ENCODE data around the gene NAXD. TPM values are rescaled to one million over a fixed set of nuclear protein-coding genes. Genes with fewer than 3 reads are reported as not detected.
"Not testable (repeated sequence)": the region's sequence is repeated elsewhere in the genome, so short reads cannot be mapped to it uniquely, and the experiment has no call there.

NAXD gene
- total and polyA plus RNA-seq, 9 donors, result 19.6 to 32.3 (median 27.8) TPM

DNA sequence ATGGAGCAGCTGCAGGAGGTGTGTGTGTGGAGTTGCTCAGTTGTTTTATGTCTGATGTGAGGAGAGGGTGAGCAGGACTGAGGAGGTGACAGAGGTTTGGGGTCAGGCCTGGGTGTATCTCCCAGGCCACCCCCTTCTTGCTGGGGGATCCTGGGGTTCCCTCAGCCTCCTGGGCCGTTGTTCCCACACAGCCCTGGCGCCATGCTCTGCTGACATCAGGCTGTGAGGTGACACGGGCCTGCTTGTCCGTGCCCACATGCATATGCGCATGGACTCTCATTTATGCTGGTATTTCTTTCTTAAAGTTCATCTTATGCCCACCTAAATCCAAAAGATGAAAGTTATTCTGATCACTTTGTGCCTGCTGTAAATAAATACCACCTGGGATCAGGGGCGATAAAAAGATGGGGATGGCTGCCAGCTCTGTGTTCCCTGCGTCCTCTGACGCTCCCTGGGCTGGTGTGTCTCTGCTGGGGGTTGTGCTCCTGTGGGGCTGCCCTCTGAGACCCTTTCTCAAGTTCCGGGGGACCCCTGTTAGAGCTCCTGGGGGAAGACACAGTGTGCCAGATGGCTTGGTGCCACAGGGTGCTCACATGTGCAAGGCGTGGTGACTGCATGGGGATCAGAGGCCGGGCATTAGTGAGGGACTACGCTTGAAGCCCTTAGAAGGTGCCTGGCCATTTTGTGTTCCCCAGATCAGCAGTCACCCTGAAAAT lies 12.6 kb downstream of the NAXD start:
- no peak for DNase-seq
- H3K4me1 ChIP-seq (ENCODE audit: control insufficient read depth, insufficient read depth, low read length), result no peaks in the 10 kb centered on the region
- no peak overlapping the region for H3K27ac ChIP-seq (ENCODE audit: low read length)
- peaks cover 46% of the 10 kb centered on the region for H3K36me3 ChIP-seq (ENCODE audit: control insufficient read depth, insufficient read depth, low read length)
- H3K4me3 ChIP-seq (ENCODE audit: low read length), result no peak overlapping the region
- H3K9me3 ChIP-seq (replicated peaks; ENCODE audit: control insufficient read depth, low read depth, low read length), result no peaks in the 10 kb centered on the region
- 77% methylated on average over 8 of the region's 12 CpGs for WGBS (ENCODE audit: insufficient coverage)
- H3K27me3 ChIP-seq (ENCODE audit: control insufficient read depth, insufficient read depth, low read length), result no peaks in the 10 kb centered on the region

DNA sequence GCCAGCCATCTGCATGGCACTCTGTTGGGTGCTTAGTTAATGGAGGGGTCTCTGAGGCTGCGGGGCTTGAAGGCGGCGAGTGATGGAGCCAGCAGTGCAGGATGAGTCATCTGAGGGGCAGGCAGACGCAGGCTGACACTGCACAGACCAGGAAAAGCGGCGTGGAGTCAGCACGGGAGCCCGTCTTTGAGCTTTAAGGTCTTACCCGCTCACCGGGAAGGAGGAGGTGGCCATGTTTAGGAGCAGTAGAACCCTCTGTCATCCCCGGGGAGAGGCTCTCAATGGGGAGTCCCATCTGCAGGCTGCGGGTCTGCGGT lies 13.1 kb downstream of the NAXD start:
- Histone ChIP-seq H3K9me3 (replicated peaks; ENCODE audit: control insufficient read depth, low read depth, low read length) (no peaks in the 10 kb centered on the region), H3K4me1 (ENCODE audit: control insufficient read depth, insufficient read depth, low read length) (no peaks in the 10 kb centered on the region), H3K4me3 (ENCODE audit: low read length) (no peak overlapping the region), H3K36me3 (ENCODE audit: control insufficient read depth, insufficient read depth, low read length) (peaks cover 41% of the 10 kb centered on the region), H3K27me3 (ENCODE audit: control insufficient read depth, insufficient read depth, low read length) (no peaks in the 10 kb centered on the region), H3K27ac (ENCODE audit: low read length) (no peak overlapping the region)
- 80% methylated on average over 13 of the region's 13 CpGs for WGBS (ENCODE audit: insufficient coverage)
- DNase-seq, result no peak

DNA sequence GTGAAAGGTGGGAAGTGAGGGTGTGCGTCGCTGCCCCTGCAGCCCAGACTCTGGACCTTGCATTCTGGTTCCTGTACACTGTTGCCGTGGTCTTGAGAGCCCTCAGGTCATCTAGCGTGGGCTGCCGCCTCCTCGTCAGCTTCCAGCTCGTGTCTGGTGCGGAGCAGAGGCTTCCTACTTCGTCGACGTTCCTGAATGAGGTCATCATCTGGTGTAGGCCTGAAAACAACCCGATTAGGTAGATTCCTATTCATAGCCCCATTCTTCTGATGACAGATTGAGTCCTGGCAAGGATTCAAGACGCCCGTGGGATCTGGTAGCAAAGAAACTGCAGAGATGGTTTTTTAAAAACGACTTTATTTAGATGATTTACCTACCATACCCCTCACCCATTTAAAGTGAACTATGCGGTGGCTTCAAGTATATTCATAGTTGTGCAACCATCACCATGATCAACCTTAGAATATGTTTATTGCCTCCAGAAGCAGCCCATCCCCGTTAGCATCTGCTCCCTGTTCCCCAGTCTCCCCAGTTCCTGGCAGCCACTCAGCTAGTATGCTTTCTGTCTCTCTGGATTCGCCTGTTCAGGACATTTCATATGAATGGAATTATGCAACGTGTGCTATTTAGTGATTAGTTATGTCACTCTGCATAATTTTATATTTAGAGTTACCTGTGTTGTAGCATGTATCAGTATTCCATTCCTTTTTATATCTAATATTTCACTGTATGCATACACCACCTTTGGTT lies 13.8 kb downstream of the NAXD start:
- Histone ChIP-seq H3K4me1 (ENCODE audit: control insufficient read depth, insufficient read depth, low read length) (no peaks in the 10 kb centered on the region), H3K27ac (ENCODE audit: low read length) (no peak overlapping the region), H3K27me3 (ENCODE audit: control insufficient read depth, insufficient read depth, low read length) (no peaks in the 10 kb centered on the region), H3K4me3 (ENCODE audit: low read length) (no peak overlapping the region), H3K9me3 (replicated peaks; ENCODE audit: control insufficient read depth, low read depth, low read length) (no peaks in the 10 kb centered on the region), H3K36me3 (ENCODE audit: control insufficient read depth, insufficient read depth, low read length) (peaks cover 44% of the 10 kb centered on the region)
- no peak for DNase-seq
- WGBS (ENCODE audit: insufficient coverage), result 82% methylated on average over 14 of the region's 19 CpGs

DNA sequence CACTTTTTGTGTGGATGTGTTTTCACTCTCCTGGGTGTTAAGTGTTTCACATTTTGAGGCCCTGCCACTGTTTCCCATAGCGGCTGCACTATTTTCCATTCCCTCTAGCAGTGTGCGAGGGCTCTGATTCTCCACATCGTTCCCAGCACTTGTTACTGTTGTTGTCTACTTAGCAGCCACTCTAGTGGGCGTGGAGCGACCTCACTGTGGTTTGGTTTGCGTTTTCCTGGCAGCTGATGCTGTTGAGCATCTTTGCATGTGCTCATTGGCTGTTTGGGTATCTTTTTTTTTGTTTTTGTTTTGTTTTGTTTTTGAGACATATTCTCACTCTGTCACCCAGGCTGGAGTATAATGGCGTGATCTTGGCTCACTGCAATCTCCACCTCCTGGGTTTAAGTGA lies 14.4 kb downstream of the NAXD start:
- H3K36me3 ChIP-seq (ENCODE audit: control insufficient read depth, insufficient read depth, low read length), result peaks cover 45% of the 10 kb centered on the region
- H3K4me3 ChIP-seq (ENCODE audit: low read length), result no peak overlapping the region
- H3K27ac ChIP-seq (ENCODE audit: low read length), result no peak overlapping the region
- DNase-seq, result no peak
- H3K9me3 ChIP-seq (replicated peaks; ENCODE audit: control insufficient read depth, low read depth, low read length), result no peaks in the 10 kb centered on the region
- 81% methylated on average over 3 of the region's 7 CpGs for WGBS (ENCODE audit: insufficient coverage)
- H3K4me1 ChIP-seq (ENCODE audit: control insufficient read depth, insufficient read depth, low read length), result no peaks in the 10 kb centered on the region
- no peaks in the 10 kb centered on the region for H3K27me3 ChIP-seq (ENCODE audit: control insufficient read depth, insufficient read depth, low read length)

DNA sequence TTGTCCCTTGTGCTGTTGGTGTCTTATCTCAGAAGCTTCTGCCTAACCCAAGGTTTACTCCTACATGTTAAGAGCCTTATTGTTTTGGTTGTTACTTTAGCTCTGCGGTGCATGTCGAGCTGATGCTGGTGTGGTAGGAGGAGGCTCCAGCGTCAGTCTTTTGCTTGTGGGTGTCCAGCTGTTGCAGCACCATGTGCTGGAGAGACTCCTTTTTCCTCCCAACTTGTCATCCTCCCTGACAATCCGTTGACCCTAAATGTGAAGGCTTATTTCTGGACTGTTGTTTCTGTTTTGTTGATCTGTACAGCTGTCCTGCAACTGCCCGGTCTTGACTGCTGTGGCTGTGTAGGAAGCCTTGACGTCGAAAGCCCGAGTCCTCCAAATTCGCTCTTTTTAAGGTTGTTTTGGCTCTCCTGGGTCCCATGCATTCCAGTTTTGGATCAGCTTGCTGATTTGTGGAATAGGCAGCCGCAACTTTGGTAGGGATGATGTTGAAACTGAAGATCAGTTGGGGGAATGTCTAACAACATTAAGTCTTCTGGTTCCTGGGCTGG lies 15.3 kb downstream of the NAXD start:
- 92% methylated on average over 5 of the region's 10 CpGs for WGBS (ENCODE audit: insufficient coverage)

DNA sequence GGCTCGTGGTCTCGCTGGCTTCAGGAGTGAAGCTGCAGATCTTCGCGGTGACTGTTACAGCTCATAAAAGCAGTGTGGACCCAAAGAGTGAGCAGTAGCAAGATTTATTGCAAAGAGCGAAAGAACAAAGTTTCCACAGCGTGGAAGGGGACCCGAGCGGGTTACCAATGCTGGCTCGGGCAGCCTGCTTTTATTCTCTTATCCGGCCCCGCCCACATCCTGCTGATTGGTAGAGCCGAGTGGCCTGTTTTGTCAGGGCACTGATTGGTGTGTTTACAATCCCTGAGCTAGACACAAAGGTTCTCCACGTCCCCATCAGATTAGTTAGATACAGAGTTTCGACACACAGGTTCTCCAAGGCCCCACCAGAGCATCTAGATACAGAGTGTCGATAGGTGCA lies 16.9 kb downstream of the NAXD start:
- DNase-seq; H3K27me3 ChIP-seq (ENCODE audit: control insufficient read depth, insufficient read depth, low read length); H3K9me3 ChIP-seq (replicated peaks; ENCODE audit: control insufficient read depth, low read depth, low read length); H3K4me3 ChIP-seq (ENCODE audit: low read length); H3K27ac ChIP-seq (ENCODE audit: low read length); H3K4me1 ChIP-seq (ENCODE audit: control insufficient read depth, insufficient read depth, low read length): not testable (repeated sequence)
- peaks cover 59% of the 10 kb centered on the region for H3K36me3 ChIP-seq (ENCODE audit: control insufficient read depth, insufficient read depth, low read length)
- 82% methylated on average over 11 of the region's 15 CpGs for WGBS (ENCODE audit: insufficient coverage)

More for the DNA sequence above, 15.3 kb downstream of the NAXD start:
- Histone ChIP-seq H3K27me3 (ENCODE audit: control insufficient read depth, insufficient read depth, low read length) (no peaks in the 10 kb centered on the region), H3K4me3 (ENCODE audit: low read length) (no peak overlapping the region), H3K36me3 (ENCODE audit: control insufficient read depth, insufficient read depth, low read length) (peaks cover 45% of the 10 kb centered on the region), H3K4me1 (ENCODE audit: control insufficient read depth, insufficient read depth, low read length) (no peaks in the 10 kb centered on the region), H3K9me3 (replicated peaks; ENCODE audit: control insufficient read depth, low read depth, low read length) (no peaks in the 10 kb centered on the region), H3K27ac (ENCODE audit: low read length) (no peak overlapping the region)
- no peak for DNase-seq

DNA sequence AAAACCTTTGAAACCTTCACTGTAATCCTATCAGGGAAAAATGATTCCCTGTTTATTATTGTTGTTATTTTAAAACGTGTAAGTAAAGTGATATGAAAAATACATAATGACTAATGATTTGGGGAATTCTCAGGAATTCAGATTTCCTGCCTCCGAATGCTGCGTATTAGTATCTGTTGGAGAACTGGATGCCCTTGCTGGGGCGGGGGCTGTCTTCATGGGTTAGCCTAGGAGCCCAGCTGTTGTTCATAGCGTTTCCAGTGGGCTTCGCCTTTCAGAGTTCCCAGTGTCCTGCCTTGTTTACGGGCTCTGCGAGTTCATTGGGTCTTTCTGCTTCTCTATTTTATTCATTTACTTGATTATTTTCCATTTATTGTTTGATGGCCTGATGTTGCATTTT lies 18.4 kb downstream of the NAXD start:
- Histone ChIP-seq H3K36me3 (ENCODE audit: control insufficient read depth, insufficient read depth, low read length) (peaks cover 59% of the 10 kb centered on the region), H3K4me1 (ENCODE audit: control insufficient read depth, insufficient read depth, low read length) (no peaks in the 10 kb centered on the region), H3K9me3 (replicated peaks; ENCODE audit: control insufficient read depth, low read depth, low read length) (no peaks in the 10 kb centered on the region), H3K4me3 (ENCODE audit: low read length) (no peak overlapping the region), H3K27ac (ENCODE audit: low read length) (no peak overlapping the region), H3K27me3 (ENCODE audit: control insufficient read depth, insufficient read depth, low read length) (no peaks in the 10 kb centered on the region)
- 94% methylated on average over 3 of the region's 8 CpGs for WGBS (ENCODE audit: insufficient coverage)
- DNase-seq, result no peak

DNA sequence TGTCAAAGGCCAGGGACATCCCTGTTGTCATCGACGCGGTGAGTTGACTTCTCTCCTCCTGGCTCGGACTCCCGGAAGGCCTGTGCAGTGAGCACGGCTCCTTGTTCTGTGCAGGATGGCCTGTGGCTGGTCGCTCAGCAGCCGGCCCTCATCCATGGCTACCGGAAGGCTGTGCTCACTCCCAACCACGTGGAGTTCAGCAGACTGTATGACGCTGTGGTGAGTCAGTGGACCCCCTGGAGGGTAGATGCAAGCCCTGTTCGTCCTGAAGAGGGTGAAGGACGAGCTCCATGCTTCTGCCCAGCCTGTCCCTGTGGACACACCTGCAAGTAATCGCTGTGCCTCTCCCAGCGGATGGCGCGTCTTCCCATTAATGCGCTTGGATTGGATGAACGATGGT lies 19.2 kb downstream of the NAXD start:
- Histone ChIP-seq H3K4me3 (ENCODE audit: low read length) (no peak overlapping the region), H3K4me1 (ENCODE audit: control insufficient read depth, insufficient read depth, low read length) (no peaks in the 10 kb centered on the region), H3K9me3 (replicated peaks; ENCODE audit: control insufficient read depth, low read depth, low read length) (no peaks in the 10 kb centered on the region), H3K36me3 (ENCODE audit: control insufficient read depth, insufficient read depth, low read length) (peaks cover 61% of the 10 kb centered on the region), H3K27ac (ENCODE audit: low read length) (no peak overlapping the region), H3K27me3 (ENCODE audit: control insufficient read depth, insufficient read depth, low read length) (no peaks in the 10 kb centered on the region)
- WGBS (ENCODE audit: insufficient coverage), result 91% methylated on average over 19 of the region's 19 CpGs
- no peak for DNase-seq

DNA sequence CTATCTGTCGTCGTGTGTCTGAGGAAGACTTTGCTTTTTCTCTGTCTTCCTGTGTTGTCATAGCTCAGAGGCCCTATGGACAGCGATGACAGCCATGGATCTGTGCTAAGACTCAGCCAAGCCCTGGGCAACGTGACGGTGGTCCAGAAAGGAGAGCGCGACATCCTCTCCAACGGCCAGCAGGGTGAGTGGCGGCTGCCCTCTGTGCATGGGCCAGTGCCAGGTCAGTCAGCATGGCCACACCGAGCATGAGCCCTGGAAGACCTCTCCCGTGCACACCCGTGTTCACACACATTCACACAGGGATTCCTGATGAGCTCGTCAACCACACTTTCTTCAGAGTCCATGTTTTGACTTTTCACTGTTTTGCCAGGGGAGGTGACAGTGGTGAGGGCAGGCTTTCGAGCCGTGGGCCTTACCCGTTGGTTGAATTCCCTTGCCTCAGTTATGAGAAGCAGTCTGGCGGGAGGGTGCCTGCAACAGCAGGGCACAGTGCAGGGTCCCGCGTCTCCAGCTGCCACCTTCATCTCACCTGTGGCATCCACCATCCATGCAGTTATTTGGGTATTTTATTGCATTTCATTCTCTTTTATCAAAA lies 20.2 kb downstream of the NAXD start:
- 88% methylated on average over 12 of the region's 19 CpGs for WGBS (ENCODE audit: insufficient coverage)
- Histone ChIP-seq H3K27ac (ENCODE audit: low read length) (no peak overlapping the region), H3K4me1 (ENCODE audit: control insufficient read depth, insufficient read depth, low read length) (peaks cover 1% of the 10 kb centered on the region), H3K27me3 (ENCODE audit: control insufficient read depth, insufficient read depth, low read length) (no peaks in the 10 kb centered on the region), H3K4me3 (ENCODE audit: low read length) (no peak overlapping the region), H3K36me3 (ENCODE audit: control insufficient read depth, insufficient read depth, low read length) (peaks cover 65% of the 10 kb centered on the region), H3K9me3 (replicated peaks; ENCODE audit: control insufficient read depth, low read depth, low read length) (no peaks in the 10 kb centered on the region)
- no peak for DNase-seq

DNA sequence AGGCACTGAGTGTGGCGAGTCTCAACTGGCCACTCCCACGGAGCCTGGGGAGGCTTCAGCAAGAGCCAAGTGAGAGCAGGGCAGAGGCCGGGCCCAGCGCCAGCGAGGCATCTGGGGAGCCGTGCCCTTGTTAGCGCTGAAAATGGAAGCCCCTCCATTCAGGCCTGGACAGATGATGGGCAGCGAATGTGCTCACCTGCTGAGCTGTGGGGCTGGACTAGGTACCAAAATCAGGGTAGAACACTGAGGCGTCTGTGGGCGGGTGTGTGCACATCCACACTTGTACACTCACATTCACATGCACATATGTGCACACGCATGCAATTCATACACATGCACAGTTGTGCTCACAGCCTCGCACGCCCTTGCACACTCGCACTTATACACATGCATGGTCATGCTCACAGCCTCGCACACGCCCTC lies 20.7 kb downstream of the NAXD start:
- 88% methylated on average over 14 of the region's 16 CpGs for whole genome bisulfite sequencing (ENCODE audit: insufficient coverage)

More for the DNA sequence above, 20.7 kb downstream of the NAXD start:
- DNase-seq, result no peak
- Histone ChIP-seq H3K27ac (ENCODE audit: low read length) (no peak overlapping the region), H3K4me1 (ENCODE audit: control insufficient read depth, insufficient read depth, low read length) (peaks cover 7% of the 10 kb centered on the region), H3K4me3 (ENCODE audit: low read length) (no peak overlapping the region), H3K36me3 (ENCODE audit: control insufficient read depth, insufficient read depth, low read length) (peaks cover 68% of the 10 kb centered on the region), H3K27me3 (ENCODE audit: control insufficient read depth, insufficient read depth, low read length) (no peaks in the 10 kb centered on the region), H3K9me3 (replicated peaks; ENCODE audit: control insufficient read depth, low read depth, low read length) (no peaks in the 10 kb centered on the region)
